COLO668 (cell line): ENCODE measurements around the gene FTCD.
"Not testable (repeated sequence)": the region's sequence is repeated elsewhere in the genome, so short reads cannot be mapped to it uniquely, and the experiment has no call there.

Experiments used
- DNase-seq: peaks from one replicate; lab custom pipeline; 2025; ENCODE audit not compliant: unreplicated experiment; lab: John Stamatoyannopoulos, UW

The FTCD gene

GRCh38 chr21:46171996-46172862, 16.9 kb upstream of the FTCD start:
- no peak for DNase-seq

- DNase-seq = no peak
These were observed 16.2 kb upstream of the FTCD start for GRCh38 chr21:46171585-46171984.

GRCh38 chr21:46170436-46171193, 15.2 kb upstream of the FTCD start:
- not testable (repeated sequence) for DNase-seq

- DNase-seq = peak; percentile 57
These were observed 13.4 kb upstream of the FTCD start for GRCh38 chr21:46168659-46169386.

- no peak for DNase-seq
These were observed 12.9 kb upstream of the FTCD start for GRCh38 chr21:46168238-46168637.

- DNase-seq = no peak
These were observed 9.7 kb upstream of the FTCD start for GRCh38 chr21:46165098-46165497.

GRCh38 chr21:46163380-46163779, 8.0 kb upstream of the FTCD start:
- DNase-seq = no peak

GRCh38 chr21:46161633-46162592, 6.5 kb upstream of the FTCD start:
- no peak for DNase-seq

GRCh38 chr21:46160907-46161632, 5.7 kb upstream of the FTCD start:
- DNase-seq = no peak

- DNase-seq = no peak
These were observed 5.2 kb upstream of the FTCD start for GRCh38 chr21:46160657-46160906.

- no peak for DNase-seq
These were observed 4.7 kb upstream of the FTCD start for GRCh38 chr21:46159841-46160656.

- DNase-seq = no peak
These were observed 4.0 kb upstream of the FTCD start for GRCh38 chr21:46159390-46159789.

GRCh38 chr21:46158666-46159300, 3.4 kb upstream of the FTCD start:
- DNase-seq = no peak

- DNase-seq = no peak
These were observed 2.6 kb upstream of the FTCD start for GRCh38 chr21:46157987-46158451.

- no peak for DNase-seq
These were observed 2.1 kb upstream of the FTCD start for GRCh38 chr21:46157396-46157986.

GRCh38 chr21:46156678-46157077, 1.3 kb upstream of the FTCD start:
- DNase-seq = no peak

GRCh38 chr21:46156378-46156645, 933 bp upstream of the FTCD start:
- no peak for DNase-seq

GRCh38 chr21:46154955-46155513, 345 bp downstream of the FTCD start:
- no peak for DNase-seq
